WTC11 (cell line): ENCODE measurements around the gene KIF13A.

Source experiments
- CBFB ChIP-seq: sonication (generic); formaldehyde crosslinking; IDR thresholded peaks from 2 replicates; pipeline ENCODE4 v1.8.1; 2022; ENCODE audit warnings: mild to moderate bottlenecking, low read depth, missing genetic modification reagents
- FOXJ3 ChIP-seq: sonication (generic); formaldehyde crosslinking; IDR thresholded peaks from 2 replicates; pipeline ENCODE4 v1.9.0; 2021; ENCODE audit warnings: missing genetic modification reagents, mild to moderate bottlenecking, borderline replicate concordance
- TEAD4 ChIP-seq: sonication (generic); formaldehyde crosslinking; IDR thresholded peaks from 2 replicates; pipeline ENCODE4 v1.8.0; 2022; ENCODE audit warnings: mild to moderate bottlenecking, missing genetic modification reagents
- TF ChIP-seq, protein P1 (sequence below): fragments of 200-600 bp; IDR thresholded peaks from 2 replicates; pipeline ENCODE4 v1.8.0; 2022; ENCODE audit warnings: antibody characterized with exemption

DNA sequence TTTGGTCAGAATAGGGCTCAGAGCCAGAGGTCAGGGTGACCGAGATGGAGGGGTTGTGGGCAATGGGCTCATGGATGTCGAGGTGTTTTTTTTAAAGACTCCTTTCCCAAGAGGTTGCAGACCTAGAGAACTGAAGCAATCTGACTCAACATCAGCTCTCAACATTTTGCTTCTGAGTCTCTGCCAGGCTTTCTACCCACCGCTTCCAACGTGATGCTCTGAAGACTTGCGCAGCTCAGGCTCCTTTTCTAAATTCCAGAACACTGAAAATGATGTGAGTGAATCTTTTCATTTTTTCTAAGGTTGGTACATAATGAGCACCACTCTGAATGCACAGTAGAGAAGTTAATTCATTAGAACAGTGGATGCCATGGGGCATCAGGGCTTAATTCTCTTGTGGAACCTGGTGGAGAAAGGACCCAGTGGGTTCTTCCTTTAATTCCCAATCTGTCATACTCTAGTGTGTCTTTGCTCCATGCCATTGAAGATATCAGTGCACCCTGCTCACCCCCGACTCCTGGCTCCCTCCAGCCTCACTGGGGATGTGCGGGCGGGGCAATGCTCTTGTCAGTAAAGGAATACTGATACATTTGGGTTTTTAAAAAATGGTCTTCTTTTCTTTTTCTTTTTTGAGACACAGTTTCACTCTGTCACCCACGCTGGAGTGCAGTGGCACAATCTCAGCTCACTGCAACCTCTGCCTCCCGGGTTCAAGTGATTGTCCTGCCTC is 17.0 kb upstream of the KIF13A start:
- TF ChIP-seq, protein P1, sequence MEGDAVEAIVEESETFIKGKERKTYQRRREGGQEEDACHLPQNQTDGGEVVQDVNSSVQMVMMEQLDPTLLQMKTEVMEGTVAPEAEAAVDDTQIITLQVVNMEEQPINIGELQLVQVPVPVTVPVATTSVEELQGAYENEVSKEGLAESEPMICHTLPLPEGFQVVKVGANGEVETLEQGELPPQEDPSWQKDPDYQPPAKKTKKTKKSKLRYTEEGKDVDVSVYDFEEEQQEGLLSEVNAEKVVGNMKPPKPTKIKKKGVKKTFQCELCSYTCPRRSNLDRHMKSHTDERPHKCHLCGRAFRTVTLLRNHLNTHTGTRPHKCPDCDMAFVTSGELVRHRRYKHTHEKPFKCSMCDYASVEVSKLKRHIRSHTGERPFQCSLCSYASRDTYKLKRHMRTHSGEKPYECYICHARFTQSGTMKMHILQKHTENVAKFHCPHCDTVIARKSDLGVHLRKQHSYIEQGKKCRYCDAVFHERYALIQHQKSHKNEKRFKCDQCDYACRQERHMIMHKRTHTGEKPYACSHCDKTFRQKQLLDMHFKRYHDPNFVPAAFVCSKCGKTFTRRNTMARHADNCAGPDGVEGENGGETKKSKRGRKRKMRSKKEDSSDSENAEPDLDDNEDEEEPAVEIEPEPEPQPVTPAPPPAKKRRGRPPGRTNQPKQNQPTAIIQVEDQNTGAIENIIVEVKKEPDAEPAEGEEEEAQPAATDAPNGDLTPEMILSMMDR = no peak
- TF ChIP-seq FOXJ3 (CRISPR knock-in tag) = no peak
- TF ChIP-seq TEAD4 (CRISPR knock-in tag) = no peak
- no peak for TF ChIP-seq CBFB (CRISPR knock-in tag)
